Psoas muscle (tissue), 8 donors: ENCODE data around the gene SUGP2. TPM values are rescaled to one million over a fixed set of nuclear protein-coding genes. Genes with fewer than 3 reads are reported as not detected.

Source experiments
- ATAC-seq, 4 donors: fragments of 200-7000 bp; cut with Tn5 transposase; one replicate each; pipeline ENCODE4 v1.9.1; 2020; ENCODE audit warnings: moderate library complexity in 3 of 4, mild to moderate bottlenecking in 2 of 4
- DNase-seq, 2 donors: peaks; one replicate each; pipeline ENCODE4 v3.0.0-alpha.2; 2020
- H3K27ac ChIP-seq: fragments of 200-600 bp; one replicate; pipeline ENCODE4 v1.8.0; 2022
- H3K27me3 ChIP-seq, 3 donors: fragments of 200-600 bp in 1 of 3; one replicate each; pipeline versions ENCODE4 v1.6.1 to v1.8.0; 2013 to 2022; ENCODE audit warnings: low read length in 2 of 3, mild to moderate bottlenecking in 2 of 3, moderate library complexity in 1 of 3; ENCODE audit not compliant: insufficient read depth in 3 of 3
- H3K36me3 ChIP-seq, 2 donors: fragments of 200-600 bp in 1 of 2; one replicate each; pipeline versions ENCODE4 v1.6.1 to v1.8.0; 2013 to 2022; ENCODE audit warnings: low read depth in 1 of 2, mild to moderate bottlenecking in 1 of 2, moderate library complexity in 1 of 2; ENCODE audit not compliant: insufficient read depth in 1 of 2
- H3K4me1 ChIP-seq: fragments of 200-600 bp; one replicate; pipeline ENCODE4 v1.8.0; 2022
- H3K4me3 ChIP-seq: fragments of 200-600 bp; one replicate; pipeline ENCODE4 v1.8.0; 2022; ENCODE audit warnings: mild to moderate bottlenecking
- H3K9me3 ChIP-seq: fragments of 200-600 bp; one replicate; pipeline ENCODE4 v1.8.0; 2022
- CTCF ChIP-seq: fragments of 200-600 bp; IDR thresholded peaks from one replicate; pipeline ENCODE4 v1.8.0; 2022; ENCODE audit warnings: antibody characterized with exemption
- WGBS, 3 donors: extraction: QIAGEN DNeasy Blood & Tissue Kit; methylation state at CpG; one replicate each; pipeline versions ENCODE4 v1.1.6 to v1.1.7; 2013; 5-methylcytosine and 5-hydroxymethylcytosine counted together
- intact Hi-C, 2 donors: fragments of 100-400 bp; cut with DNase I; formaldehyde crosslinking; loops; one replicate each; pipeline versions ENCODE4 v1.11.0 to v1.14.2; 2022
- polyA plus RNA-seq, 3 donors: library from polyadenylated mRNA; stranded (reverse); fragments of 200-250 nt; gene quantifications; one replicate each; pipeline ENCODE4 v1.2.3, GENCODE V29; 2013
- total RNA-seq, 4 donors: library from RNA; stranded (reverse); fragmentation: NEBNext Ultra II Directional in 2 of 4; extraction: Animal tissue kit (Norgen Biotek cat#: 25700) in 2 of 4; gene quantifications; one replicate each; pipeline versions ENCODE4 v1.2.1 to v1.2.4, GENCODE V29; 2021 to 2023
- donor health status: healthy with polysubstance abuse.
- donor health status: DM: no; HTN: no; CAD: no; lungs with moderate emphysema.
- donor health status: Bipolar disorder and iron deficiency.
- donor health status: healthy.
- donor health status: DM: yes; HTN: yes; CAD: no.
- donor health status: DM: no; HTN: no; CAD: no.
- donor health status: DM: no; HTN: no; CAD: no.
- donor health status: DM: yes; HTN: yes; CAD: no.

The SUGP2 gene
- total and polyA plus RNA-seq, 7 donors, result 31.8 to 53.3 (median 43.9) TPM

GRCh38 chr19:18995804-18996241 lies 37.5 kb downstream of the SUGP2 start:
- peak in 1 of 2 donors; percentile 35 for DNase-seq
- no peaks in the 10 kb centered on the region for H3K9me3 ChIP-seq
- H3K27ac ChIP-seq, result no peak overlapping the region
- TF ChIP-seq CTCF, result peak; percentile 21
- no peaks in the 10 kb centered on the region for H3K27me3 ChIP-seq
- ATAC-seq, result peak; percentile 60 to 82 (median 70)
- intact Hi-C loops, result no loop called here
- WGBS, 3 donors, result 56 to 74% (median 63%) methylated on average over 5 of the region's 5 CpGs
- no peaks in the 10 kb centered on the region for H3K4me1 ChIP-seq
- H3K36me3 ChIP-seq, result peaks cover 4 to 94% of the 10 kb centered on the region in 2 donors
- no peak overlapping the region for H3K4me3 ChIP-seq

DNA sequence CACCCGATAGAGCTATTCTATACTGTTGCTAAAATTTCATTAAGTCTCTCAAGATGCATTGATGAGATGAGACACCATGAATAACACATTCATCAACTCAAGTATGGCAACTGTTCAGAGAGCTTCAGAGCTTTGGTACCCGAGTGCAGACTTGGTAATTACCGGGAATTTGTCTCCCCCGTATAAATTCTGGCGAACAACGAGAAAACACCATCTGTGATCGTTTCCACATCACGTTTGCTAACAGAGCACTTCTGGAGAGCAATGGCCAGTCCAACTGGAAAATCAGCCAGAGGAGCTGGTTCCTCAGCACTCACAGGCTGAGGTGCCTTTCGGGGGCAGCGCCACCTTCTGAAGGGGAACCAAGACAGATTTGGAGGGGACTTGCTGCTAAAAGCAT lies 40.2 kb downstream of the SUGP2 start:
- DNase-seq, result no peak
- Histone ChIP-seq H3K9me3 (no peaks in the 10 kb centered on the region), H3K36me3 (peaks cover 4 to 76% of the 10 kb centered on the region in 2 donors), H3K4me1 (no peaks in the 10 kb centered on the region), H3K27ac (no peak overlapping the region), H3K27me3 (no peaks in the 10 kb centered on the region), H3K4me3 (no peak overlapping the region)
- intact Hi-C loops, result no loop called here
- TF ChIP-seq CTCF, result no peak
- ATAC-seq, result no peak
- 69 to 79% (median 76%) methylated on average over 10 of the region's 10 CpGs for WGBS, 3 donors

DNA sequence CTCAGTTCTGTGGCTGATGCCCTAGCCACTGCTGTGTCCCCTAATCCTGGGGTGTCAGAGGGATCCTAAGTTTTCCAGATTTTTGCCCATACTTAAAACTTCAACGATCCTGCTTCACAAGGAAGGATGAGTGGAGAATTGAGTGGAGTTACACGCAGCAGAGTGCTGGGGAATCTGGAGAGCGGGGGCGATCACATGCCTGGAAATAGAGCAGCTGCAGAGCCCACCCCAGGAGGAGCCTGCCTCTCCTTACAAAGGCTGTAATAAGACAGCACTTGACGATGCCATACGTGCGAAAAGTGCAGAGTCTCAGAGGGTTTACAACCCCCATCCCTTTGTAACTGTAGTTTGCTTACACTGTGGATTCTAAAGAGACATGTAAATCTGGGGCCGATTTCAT lies 40.6 kb downstream of the SUGP2 start:
- intact Hi-C loops, result no loop called here
- Histone ChIP-seq H3K9me3 (no peaks in the 10 kb centered on the region), H3K36me3 (peaks cover 4 to 71% of the 10 kb centered on the region in 2 donors), H3K4me1 (no peaks in the 10 kb centered on the region), H3K27ac (no peak overlapping the region), H3K4me3 (no peak overlapping the region), H3K27me3 (no peaks in the 10 kb centered on the region)
- no peak for DNase-seq
- WGBS, 3 donors, result 88 to 91% (median 90%) methylated on average over 8 of the region's 8 CpGs
- no peak for ATAC-seq
- TF ChIP-seq CTCF, result no peak

- no peak for DNase-seq
Observed at GRCh38 chr19:18991468-18991867, 41.8 kb downstream of the SUGP2 start.

More at GRCh38 chr19:18991468-18991867, 41.8 kb downstream of the SUGP2 start:
- intact Hi-C loops, result no loop called here
- WGBS, 3 donors, result 92 to 96% (median 94%) methylated on average over 14 of the region's 14 CpGs
- Histone ChIP-seq H3K4me3 (no peak overlapping the region), H3K9me3 (no peaks in the 10 kb centered on the region), H3K27ac (no peak overlapping the region), H3K4me1 (no peaks in the 10 kb centered on the region), H3K36me3 (peaks cover 4 to 61% of the 10 kb centered on the region in 2 donors), H3K27me3 (no peaks in the 10 kb centered on the region)
- no peak for TF ChIP-seq CTCF
- ATAC-seq, result no peak
